ENCODE results near the gene DACH1. TPM values are rescaled to one million over a fixed set of nuclear protein-coding genes. Genes with fewer than 3 reads are reported as not detected.
A peak's percentile ranks its signal among the peaks of the same experiment; 100 is the strongest.

DACH1 gene
- total RNA-seq, 1 donor, result 0.09 TPM

- H3K4me3 ChIP-seq (ENCODE audit: low read depth, low read length), result no peak overlapping the region
- no peak for DNase-seq (ENCODE audit: low read depth)
- TF ChIP-seq CTCF (IDR thresholded peaks at IDR 0.05; ENCODE audit: insufficient read depth, low read length), result no peak
Measured at GRCh38 chr13:71685072-71685471, 181.9 kb downstream of the DACH1 start.

- no peak for TF ChIP-seq CTCF (IDR thresholded peaks at IDR 0.05; ENCODE audit: insufficient read depth, low read length)
- DNase-seq (ENCODE audit: low read depth), result no peak
- no peak overlapping the region for H3K4me3 ChIP-seq (ENCODE audit: low read depth, low read length)
Measured at GRCh38 chr13:71681901-71682613, 184.9 kb downstream of the DACH1 start.

- no peak for DNase-seq (ENCODE audit: low read depth)
- no peak for TF ChIP-seq CTCF (IDR thresholded peaks at IDR 0.05; ENCODE audit: insufficient read depth, low read length)
- no peak overlapping the region for H3K4me3 ChIP-seq (ENCODE audit: low read depth, low read length)
Measured at GRCh38 chr13:71677124-71677523, 189.9 kb downstream of the DACH1 start.

- TF ChIP-seq CTCF (IDR thresholded peaks at IDR 0.05; ENCODE audit: insufficient read depth, low read length), result no peak
- DNase-seq (ENCODE audit: low read depth), result no peak
- H3K4me3 ChIP-seq (ENCODE audit: low read depth, low read length), result no peak overlapping the region
Measured at GRCh38 chr13:71672512-71672911, 194.5 kb downstream of the DACH1 start.

- no peak for TF ChIP-seq CTCF (IDR thresholded peaks at IDR 0.05; ENCODE audit: insufficient read depth, low read length)
- no peak overlapping the region for H3K4me3 ChIP-seq (ENCODE audit: low read depth, low read length)
- DNase-seq (ENCODE audit: low read depth), result no peak
Measured at GRCh38 chr13:71663431-71663830, 203.6 kb downstream of the DACH1 start.

GRCh38 chr13:71661921-71662320 is 205.1 kb downstream of the DACH1 start:
- peak; percentile 30 for DNase-seq (ENCODE audit: low read depth)
- no peak overlapping the region for H3K4me3 ChIP-seq (ENCODE audit: low read depth, low read length)
- no peak for TF ChIP-seq CTCF (IDR thresholded peaks at IDR 0.05; ENCODE audit: insufficient read depth, low read length)

- no peak overlapping the region for H3K4me3 ChIP-seq (ENCODE audit: low read depth, low read length)
- no peak for DNase-seq (ENCODE audit: low read depth)
- TF ChIP-seq CTCF (IDR thresholded peaks at IDR 0.05; ENCODE audit: insufficient read depth, low read length), result no peak
Measured at GRCh38 chr13:71659404-71659803, 207.6 kb downstream of the DACH1 start.
